HL-60 (cell line): ENCODE results near the gene INO80.

Experiments
- DNase-seq, 2 experiments: peaks; one replicate each; pipeline ENCODE4 v3.0.0-alpha.2; 2010 to 2020; ENCODE audit warnings: low read depth in 1 of 2, low spot score in 1 of 2
- H3K27ac ChIP-seq: fragments of 250-450 bp; sonication (Bioruptor Pico); replicated peaks from 2 replicates; pipeline ENCODE4 v1.5.1; 2020; ENCODE audit warnings: mild to moderate bottlenecking, moderate library complexity
- H3K27me3 ChIP-seq: fragments of 250-450 bp; sonication (Bioruptor Pico); 2 replicates; pipeline ENCODE4 v1.5.1; 2021; ENCODE audit warnings: mild to moderate bottlenecking, moderate library complexity; ENCODE audit not compliant: insufficient read depth, poor library complexity, severe bottlenecking
- H3K4me3 ChIP-seq: replicated peaks from 2 replicates; pipeline ENCODE4 v1.5.1; 2011; ENCODE audit warnings: mild to moderate bottlenecking, control low read depth, low read length; ENCODE audit not compliant: insufficient read depth
- GABPA ChIP-seq: IDR thresholded peaks from 2 replicates; pipeline ENCODE4 v1.6.1; 2012; ENCODE audit warnings: low read depth
- POLR2AphosphoS5 ChIP-seq: IDR thresholded peaks from 2 replicates; pipeline ENCODE4 v1.6.1; 2012; ENCODE audit warnings: low read depth
- SPI1 ChIP-seq: IDR thresholded peaks from 2 replicates; pipeline ENCODE4 v1.6.1; 2012; ENCODE audit warnings: low read depth, mild to moderate bottlenecking, borderline replicate concordance
- TF ChIP-seq, protein P1 (sequence below): IDR thresholded peaks from 2 replicates; pipeline ENCODE4 v1.6.1; 2012; ENCODE audit warnings: low read depth; ENCODE audit not compliant: insufficient replicate concordance
- TF ChIP-seq, protein P2 (sequence below): IDR thresholded peaks from one replicate; pipeline ENCODE4 v1.5.1; 2011; ENCODE audit warnings: low read length, control low read depth, inconsistent platforms; ENCODE audit not compliant: insufficient read depth

The INO80 gene

GRCh38 chr15:40978562-40978961 lies 137.5 kb downstream of the INO80 start:
- Histone ChIP-seq H3K4me3 (no peak overlapping the region), H3K27ac (no peak overlapping the region), H3K27me3 (no peaks in the 10 kb centered on the region)
- TF ChIP-seq, protein P1, sequence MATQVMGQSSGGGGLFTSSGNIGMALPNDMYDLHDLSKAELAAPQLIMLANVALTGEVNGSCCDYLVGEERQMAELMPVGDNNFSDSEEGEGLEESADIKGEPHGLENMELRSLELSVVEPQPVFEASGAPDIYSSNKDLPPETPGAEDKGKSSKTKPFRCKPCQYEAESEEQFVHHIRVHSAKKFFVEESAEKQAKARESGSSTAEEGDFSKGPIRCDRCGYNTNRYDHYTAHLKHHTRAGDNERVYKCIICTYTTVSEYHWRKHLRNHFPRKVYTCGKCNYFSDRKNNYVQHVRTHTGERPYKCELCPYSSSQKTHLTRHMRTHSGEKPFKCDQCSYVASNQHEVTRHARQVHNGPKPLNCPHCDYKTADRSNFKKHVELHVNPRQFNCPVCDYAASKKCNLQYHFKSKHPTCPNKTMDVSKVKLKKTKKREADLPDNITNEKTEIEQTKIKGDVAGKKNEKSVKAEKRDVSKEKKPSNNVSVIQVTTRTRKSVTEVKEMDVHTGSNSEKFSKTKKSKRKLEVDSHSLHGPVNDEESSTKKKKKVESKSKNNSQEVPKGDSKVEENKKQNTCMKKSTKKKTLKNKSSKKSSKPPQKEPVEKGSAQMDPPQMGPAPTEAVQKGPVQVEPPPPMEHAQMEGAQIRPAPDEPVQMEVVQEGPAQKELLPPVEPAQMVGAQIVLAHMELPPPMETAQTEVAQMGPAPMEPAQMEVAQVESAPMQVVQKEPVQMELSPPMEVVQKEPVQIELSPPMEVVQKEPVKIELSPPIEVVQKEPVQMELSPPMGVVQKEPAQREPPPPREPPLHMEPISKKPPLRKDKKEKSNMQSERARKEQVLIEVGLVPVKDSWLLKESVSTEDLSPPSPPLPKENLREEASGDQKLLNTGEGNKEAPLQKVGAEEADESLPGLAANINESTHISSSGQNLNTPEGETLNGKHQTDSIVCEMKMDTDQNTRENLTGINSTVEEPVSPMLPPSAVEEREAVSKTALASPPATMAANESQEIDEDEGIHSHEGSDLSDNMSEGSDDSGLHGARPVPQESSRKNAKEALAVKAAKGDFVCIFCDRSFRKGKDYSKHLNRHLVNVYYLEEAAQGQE = no peak
- TF ChIP-seq, protein P2, sequence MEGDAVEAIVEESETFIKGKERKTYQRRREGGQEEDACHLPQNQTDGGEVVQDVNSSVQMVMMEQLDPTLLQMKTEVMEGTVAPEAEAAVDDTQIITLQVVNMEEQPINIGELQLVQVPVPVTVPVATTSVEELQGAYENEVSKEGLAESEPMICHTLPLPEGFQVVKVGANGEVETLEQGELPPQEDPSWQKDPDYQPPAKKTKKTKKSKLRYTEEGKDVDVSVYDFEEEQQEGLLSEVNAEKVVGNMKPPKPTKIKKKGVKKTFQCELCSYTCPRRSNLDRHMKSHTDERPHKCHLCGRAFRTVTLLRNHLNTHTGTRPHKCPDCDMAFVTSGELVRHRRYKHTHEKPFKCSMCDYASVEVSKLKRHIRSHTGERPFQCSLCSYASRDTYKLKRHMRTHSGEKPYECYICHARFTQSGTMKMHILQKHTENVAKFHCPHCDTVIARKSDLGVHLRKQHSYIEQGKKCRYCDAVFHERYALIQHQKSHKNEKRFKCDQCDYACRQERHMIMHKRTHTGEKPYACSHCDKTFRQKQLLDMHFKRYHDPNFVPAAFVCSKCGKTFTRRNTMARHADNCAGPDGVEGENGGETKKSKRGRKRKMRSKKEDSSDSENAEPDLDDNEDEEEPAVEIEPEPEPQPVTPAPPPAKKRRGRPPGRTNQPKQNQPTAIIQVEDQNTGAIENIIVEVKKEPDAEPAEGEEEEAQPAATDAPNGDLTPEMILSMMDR = no peak
- TF ChIP-seq SPI1 = no peak
- TF ChIP-seq POLR2AphosphoS5 = no peak
- TF ChIP-seq GABPA = no peak
- no peak for DNase-seq

GRCh38 chr15:40978141-40978540 lies 137.9 kb downstream of the INO80 start:
- H3K27ac ChIP-seq = no peak overlapping the region
- TF ChIP-seq SPI1 (no peak), POLR2AphosphoS5 (no peak), GABPA (no peak)
- TF ChIP-seq, protein P2 = no peak
- TF ChIP-seq, protein P1 = no peak
- H3K4me3 ChIP-seq = no peak overlapping the region
- H3K27me3 ChIP-seq = no peaks in the 10 kb centered on the region
- DNase-seq = no peak

DNA sequence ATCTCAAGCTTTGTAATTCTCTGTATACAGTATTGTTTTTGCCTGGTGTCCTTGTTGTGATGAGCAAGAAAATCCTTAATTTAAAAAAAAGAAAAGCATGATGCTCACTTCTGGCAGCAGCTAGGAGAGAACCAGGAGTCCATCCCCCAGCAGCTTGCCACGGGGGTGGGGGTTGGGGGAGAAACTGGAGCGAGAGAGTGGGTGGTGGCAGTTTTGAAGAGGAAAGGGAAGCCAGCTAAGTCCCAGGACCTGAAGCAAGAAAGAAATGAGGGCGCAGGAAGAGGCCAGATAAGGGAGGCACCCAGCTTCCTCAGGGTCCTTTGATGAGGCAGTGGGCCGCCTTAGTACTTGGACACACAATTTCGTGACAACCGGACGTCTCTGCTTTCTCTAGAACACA lies 139.3 kb downstream of the INO80 start:
- Histone ChIP-seq H3K27me3 (no peaks in the 10 kb centered on the region), H3K27ac (no peak overlapping the region), H3K4me3 (no peak overlapping the region)
- no peak for TF ChIP-seq GABPA
- TF ChIP-seq, protein P1 = no peak
- TF ChIP-seq, protein P2 = no peak
- TF ChIP-seq SPI1 = no peak
- DNase-seq = no peak
